Thyroid gland (tissue), 4 donors: ENCODE results near the gene RPS21.

Experiments used
- CTCF ChIP-seq, 6 experiments: fragments of 200-600 bp in 3 of 6; fragments of 450-650 bp in 3 of 6; sonication (generic) in 3 of 6; IDR thresholded peaks; one replicate each; pipeline ENCODE4 v1.5.1; 2016 to 2019; ENCODE audit warnings: antibody characterized with exemption in 6 of 6, mild to moderate bottlenecking in 2 of 6, inconsistent platforms in 1 of 6, moderate library complexity in 1 of 6
- POLR2A ChIP-seq, 2 donors: fragments of 450-650 bp; IDR thresholded peaks; one replicate each; pipeline ENCODE4 v1.6.1; 2017; ENCODE audit warnings: antibody characterized with exemption in 2 of 2, mild to moderate bottlenecking in 2 of 2, moderate library complexity in 1 of 2

GRCh38 chr20:62392621-62393334 lies 5.9 kb downstream of the RPS21 start:
- no peak for TF ChIP-seq CTCF (IDR thresholded peaks at IDR 0.05)
- no peak for TF ChIP-seq POLR2A (IDR thresholded peaks at IDR 0.05)
